HL-60 (cell line): ENCODE measurements around the gene MFSD6.

Experiments used
- GABPA ChIP-seq: IDR thresholded peaks from 2 replicates; pipeline ENCODE4 v1.6.1; 2012; ENCODE audit warnings: low read depth
- SPI1 ChIP-seq: IDR thresholded peaks from 2 replicates; pipeline ENCODE4 v1.6.1; 2012; ENCODE audit warnings: low read depth, mild to moderate bottlenecking, borderline replicate concordance
- TF ChIP-seq, protein P1 (sequence below): IDR thresholded peaks from 2 replicates; pipeline ENCODE4 v1.6.1; 2012; ENCODE audit warnings: low read depth; ENCODE audit not compliant: insufficient replicate concordance
- TF ChIP-seq, protein P2 (sequence below): IDR thresholded peaks from one replicate; pipeline ENCODE4 v1.5.1; 2011; ENCODE audit warnings: low read length, control low read depth, inconsistent platforms; ENCODE audit not compliant: insufficient read depth

DNA sequence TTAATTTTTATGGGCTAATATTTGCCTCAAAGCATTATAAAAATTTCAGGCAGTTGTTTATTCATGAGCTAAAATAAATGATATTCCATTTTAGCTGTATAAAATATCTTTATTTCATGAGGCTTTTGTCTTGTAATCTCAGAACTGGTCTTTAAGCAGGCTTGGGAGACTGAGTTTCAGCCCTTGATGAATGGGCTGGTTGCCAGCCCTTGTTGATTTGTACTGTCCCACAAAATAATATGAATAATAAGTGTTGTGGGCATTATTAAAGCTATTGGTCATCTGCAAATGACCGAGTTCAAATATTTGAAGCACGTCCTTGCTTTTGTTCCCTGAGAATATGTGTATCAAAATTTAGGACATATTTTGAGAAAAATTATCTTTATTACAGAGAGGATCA is 46.6 kb upstream of the MFSD6 start:
- TF ChIP-seq, protein P1, sequence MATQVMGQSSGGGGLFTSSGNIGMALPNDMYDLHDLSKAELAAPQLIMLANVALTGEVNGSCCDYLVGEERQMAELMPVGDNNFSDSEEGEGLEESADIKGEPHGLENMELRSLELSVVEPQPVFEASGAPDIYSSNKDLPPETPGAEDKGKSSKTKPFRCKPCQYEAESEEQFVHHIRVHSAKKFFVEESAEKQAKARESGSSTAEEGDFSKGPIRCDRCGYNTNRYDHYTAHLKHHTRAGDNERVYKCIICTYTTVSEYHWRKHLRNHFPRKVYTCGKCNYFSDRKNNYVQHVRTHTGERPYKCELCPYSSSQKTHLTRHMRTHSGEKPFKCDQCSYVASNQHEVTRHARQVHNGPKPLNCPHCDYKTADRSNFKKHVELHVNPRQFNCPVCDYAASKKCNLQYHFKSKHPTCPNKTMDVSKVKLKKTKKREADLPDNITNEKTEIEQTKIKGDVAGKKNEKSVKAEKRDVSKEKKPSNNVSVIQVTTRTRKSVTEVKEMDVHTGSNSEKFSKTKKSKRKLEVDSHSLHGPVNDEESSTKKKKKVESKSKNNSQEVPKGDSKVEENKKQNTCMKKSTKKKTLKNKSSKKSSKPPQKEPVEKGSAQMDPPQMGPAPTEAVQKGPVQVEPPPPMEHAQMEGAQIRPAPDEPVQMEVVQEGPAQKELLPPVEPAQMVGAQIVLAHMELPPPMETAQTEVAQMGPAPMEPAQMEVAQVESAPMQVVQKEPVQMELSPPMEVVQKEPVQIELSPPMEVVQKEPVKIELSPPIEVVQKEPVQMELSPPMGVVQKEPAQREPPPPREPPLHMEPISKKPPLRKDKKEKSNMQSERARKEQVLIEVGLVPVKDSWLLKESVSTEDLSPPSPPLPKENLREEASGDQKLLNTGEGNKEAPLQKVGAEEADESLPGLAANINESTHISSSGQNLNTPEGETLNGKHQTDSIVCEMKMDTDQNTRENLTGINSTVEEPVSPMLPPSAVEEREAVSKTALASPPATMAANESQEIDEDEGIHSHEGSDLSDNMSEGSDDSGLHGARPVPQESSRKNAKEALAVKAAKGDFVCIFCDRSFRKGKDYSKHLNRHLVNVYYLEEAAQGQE = no peak
- TF ChIP-seq GABPA (no peak), SPI1 (no peak)
- TF ChIP-seq, protein P2, sequence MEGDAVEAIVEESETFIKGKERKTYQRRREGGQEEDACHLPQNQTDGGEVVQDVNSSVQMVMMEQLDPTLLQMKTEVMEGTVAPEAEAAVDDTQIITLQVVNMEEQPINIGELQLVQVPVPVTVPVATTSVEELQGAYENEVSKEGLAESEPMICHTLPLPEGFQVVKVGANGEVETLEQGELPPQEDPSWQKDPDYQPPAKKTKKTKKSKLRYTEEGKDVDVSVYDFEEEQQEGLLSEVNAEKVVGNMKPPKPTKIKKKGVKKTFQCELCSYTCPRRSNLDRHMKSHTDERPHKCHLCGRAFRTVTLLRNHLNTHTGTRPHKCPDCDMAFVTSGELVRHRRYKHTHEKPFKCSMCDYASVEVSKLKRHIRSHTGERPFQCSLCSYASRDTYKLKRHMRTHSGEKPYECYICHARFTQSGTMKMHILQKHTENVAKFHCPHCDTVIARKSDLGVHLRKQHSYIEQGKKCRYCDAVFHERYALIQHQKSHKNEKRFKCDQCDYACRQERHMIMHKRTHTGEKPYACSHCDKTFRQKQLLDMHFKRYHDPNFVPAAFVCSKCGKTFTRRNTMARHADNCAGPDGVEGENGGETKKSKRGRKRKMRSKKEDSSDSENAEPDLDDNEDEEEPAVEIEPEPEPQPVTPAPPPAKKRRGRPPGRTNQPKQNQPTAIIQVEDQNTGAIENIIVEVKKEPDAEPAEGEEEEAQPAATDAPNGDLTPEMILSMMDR = no peak
